HG03108 (cell line): ENCODE measurements around the gene SNX20.

Source experiments
- ATAC-seq: cut with Tn5 transposase; IDR thresholded peaks from one replicate; pipeline ENCODE4 v1.9.1; 2021; ENCODE audit warnings: moderate library complexity; ENCODE audit not compliant: unreplicated experiment

Gene SNX20

GRCh38 chr16:50664270-50664669 lies 16.8 kb downstream of the SNX20 start:
- no peak for ATAC-seq

GRCh38 chr16:50662306-50662940 lies 18.7 kb downstream of the SNX20 start:
- ATAC-seq: no peak

- no peak for ATAC-seq
Observed at GRCh38 chr16:50659806-50660205, 21.3 kb downstream of the SNX20 start.

- no peak for ATAC-seq
Observed at GRCh38 chr16:50657241-50657640, 23.9 kb downstream of the SNX20 start.

- ATAC-seq: no peak
Observed at GRCh38 chr16:50655558-50656055, 25.5 kb downstream of the SNX20 start.

- ATAC-seq: no peak
Observed at GRCh38 chr16:50653633-50654519, 27.2 kb downstream of the SNX20 start.

GRCh38 chr16:50652836-50653425 lies 28.2 kb downstream of the SNX20 start:
- no peak for ATAC-seq

- no peak for ATAC-seq
Observed at GRCh38 chr16:50651835-50652438, 29.2 kb downstream of the SNX20 start.

GRCh38 chr16:50646345-50646744 lies 34.8 kb downstream of the SNX20 start:
- ATAC-seq: no peak

GRCh38 chr16:50645563-50646220 lies 35.4 kb downstream of the SNX20 start:
- ATAC-seq: no peak

GRCh38 chr16:50644729-50645128 lies 36.4 kb downstream of the SNX20 start:
- no peak for ATAC-seq

- no peak for ATAC-seq
Observed at GRCh38 chr16:50644245-50644644, 36.9 kb downstream of the SNX20 start.

GRCh38 chr16:50643192-50643591 lies 37.9 kb downstream of the SNX20 start:
- no peak for ATAC-seq

GRCh38 chr16:50642349-50642748 lies 38.8 kb downstream of the SNX20 start:
- no peak for ATAC-seq

GRCh38 chr16:50641818-50642187 lies 39.3 kb downstream of the SNX20 start:
- ATAC-seq: no peak

GRCh38 chr16:50640919-50641817 lies 39.9 kb downstream of the SNX20 start:
- no peak for ATAC-seq

GRCh38 chr16:50640391-50640790 lies 40.7 kb downstream of the SNX20 start:
- ATAC-seq: no peak

GRCh38 chr16:50638816-50639670 lies 42.1 kb downstream of the SNX20 start:
- no peak for ATAC-seq
